OCI-M2 (cell line): ENCODE measurements around the gene DNAH8.

ENCODE experiments used
- DNase-seq: peaks from one replicate; lab custom pipeline; 2025; ENCODE audit not compliant: unreplicated experiment; lab: John Stamatoyannopoulos, UW

The DNAH8 gene

GRCh38 chr6:38955861-38956260 is 240.8 kb downstream of the DNAH8 start:
- DNase-seq: no peak

- DNase-seq: no peak
Measured at GRCh38 chr6:38957426-38957825, 242.3 kb downstream of the DNAH8 start.

- DNase-seq: no peak
Measured at GRCh38 chr6:38959138-38959537, 244.0 kb downstream of the DNAH8 start.

GRCh38 chr6:38968702-38969149 is 253.6 kb downstream of the DNAH8 start:
- no peak for DNase-seq

- no peak for DNase-seq
Measured at GRCh38 chr6:38973178-38974057, 258.3 kb downstream of the DNAH8 start.

GRCh38 chr6:38974389-38975151 is 259.5 kb downstream of the DNAH8 start:
- DNase-seq: no peak

- no peak for DNase-seq
Measured at GRCh38 chr6:38975621-38976049, 260.5 kb downstream of the DNAH8 start.

GRCh38 chr6:38976051-38976450 is 260.9 kb downstream of the DNAH8 start:
- no peak for DNase-seq

GRCh38 chr6:38976801-38977500 is 261.8 kb downstream of the DNAH8 start:
- DNase-seq: no peak

- no peak for DNase-seq
Measured at GRCh38 chr6:38978139-38978704, 263.1 kb downstream of the DNAH8 start.

GRCh38 chr6:38982470-38982869 is 267.4 kb downstream of the DNAH8 start:
- no peak for DNase-seq

GRCh38 chr6:38984723-38985122 is 269.6 kb downstream of the DNAH8 start:
- DNase-seq: no peak

GRCh38 chr6:38985839-38986238 is 270.7 kb downstream of the DNAH8 start:
- no peak for DNase-seq

- DNase-seq: no peak
Measured at GRCh38 chr6:38987503-38987902, 272.4 kb downstream of the DNAH8 start.

- DNase-seq: no peak
Measured at GRCh38 chr6:38988736-38989449, 273.8 kb downstream of the DNAH8 start.

GRCh38 chr6:38990475-38990874 is 275.4 kb downstream of the DNAH8 start:
- no peak for DNase-seq

- DNase-seq: no peak
Measured at GRCh38 chr6:38996676-38997075, 281.6 kb downstream of the DNAH8 start.

GRCh38 chr6:38997128-38997761 is 282.1 kb downstream of the DNAH8 start:
- peak; percentile 16 for DNase-seq

GRCh38 chr6:39003072-39003471 is 288.0 kb downstream of the DNAH8 start:
- DNase-seq: peak; percentile 8

- no peak for DNase-seq
Measured at GRCh38 chr6:39003492-39003891, 288.4 kb downstream of the DNAH8 start.
